HepG2 (cell line): ENCODE measurements around the gene C6orf136. TPM values are rescaled to one million over a fixed set of nuclear protein-coding genes. Genes with fewer than 3 reads are reported as not detected.

Source experiments
- ARID2 ChIP-seq: sonication (generic); formaldehyde crosslinking; IDR thresholded peaks from 2 replicates; pipeline ENCODE4 v1.8.1; 2022; ENCODE audit warnings: mild to moderate bottlenecking, missing genetic modification reagents, borderline replicate concordance
- ATF7-NPFF ChIP-seq: sonication (generic); formaldehyde crosslinking; IDR thresholded peaks from 2 replicates; pipeline ENCODE4 v1.8.1; 2023; ENCODE audit warnings: mild to moderate bottlenecking, low read depth, missing genetic modification reagents, moderate library complexity
- JUN ChIP-seq: sonication (generic); formaldehyde crosslinking; IDR thresholded peaks from 2 replicates; pipeline ENCODE4 v1.4.0; 2020; ENCODE audit warnings: mild to moderate bottlenecking, missing genetic modification reagents
- NR2F2 ChIP-seq: IDR thresholded peaks from 2 replicates; pipeline ENCODE4 v1.6.1; 2012; ENCODE audit warnings: low read depth, inconsistent platforms, borderline replicate concordance
- PAX8 ChIP-seq: sonication (generic); formaldehyde crosslinking; IDR thresholded peaks from 2 replicates; pipeline ENCODE4 v1.8.0; 2022; ENCODE audit warnings: mild to moderate bottlenecking, missing genetic modification reagents, borderline replicate concordance
- PHF5A ChIP-seq: IDR thresholded peaks from one replicate; pipeline ENCODE4 v1.6.1; 2018; ENCODE audit warnings: low read depth, missing genetic modification reagents; ENCODE audit not compliant: unreplicated experiment
- PRDM15 ChIP-seq: sonication (generic); formaldehyde crosslinking; IDR thresholded peaks from 2 replicates; pipeline ENCODE4 v1.4.0; 2020; ENCODE audit warnings: missing genetic modification reagents
- SNAI1 ChIP-seq: sonication (generic); formaldehyde crosslinking; IDR thresholded peaks from 2 replicates; pipeline ENCODE4 v1.5.0; 2020; ENCODE audit warnings: mild to moderate bottlenecking, missing genetic modification reagents, borderline replicate concordance
- THAP8 ChIP-seq: sonication (generic); formaldehyde crosslinking; IDR thresholded peaks from 2 replicates; pipeline ENCODE4 v1.5.1; 2020; ENCODE audit warnings: missing genetic modification reagents, mild to moderate bottlenecking, borderline replicate concordance
- ZBTB7A ChIP-seq: sonication (generic); formaldehyde crosslinking; IDR thresholded peaks from 2 replicates; pipeline ENCODE4 v1.8.0; 2022; ENCODE audit warnings: mild to moderate bottlenecking, missing genetic modification reagents
- ZNF138 ChIP-seq: sonication (generic); formaldehyde crosslinking; IDR thresholded peaks from 2 replicates; pipeline ENCODE4 v1.5.0; 2020; ENCODE audit warnings: mild to moderate bottlenecking, low read depth, missing genetic modification reagents
- ZNF484 ChIP-seq: sonication (generic); formaldehyde crosslinking; IDR thresholded peaks from 2 replicates; pipeline ENCODE4 v1.5.1; 2020; ENCODE audit warnings: mild to moderate bottlenecking, low read depth, missing genetic modification reagents, borderline replicate concordance
- ZNF619 ChIP-seq: sonication (generic); formaldehyde crosslinking; IDR thresholded peaks from 2 replicates; pipeline ENCODE4 v1.4.0; 2020; ENCODE audit warnings: mild to moderate bottlenecking, missing genetic modification reagents
- ZNF646 ChIP-seq: sonication (generic); formaldehyde crosslinking; IDR thresholded peaks from 2 replicates; pipeline ENCODE4 v1.9.0; 2021; ENCODE audit warnings: mild to moderate bottlenecking, missing genetic modification reagents
- polyA plus RNA-seq, 8 experiments: library from polyadenylated mRNA; depleted of rRNA in 3 of 8; stranded (reverse) in 7 of 8; unstranded in 1 of 8; fragments of >200 nt; fragmentation: Illumina TruSeq in 4 of 8; extraction: Trizol in 4 of 8; gene quantifications; 2 replicates each; pipeline versions ENCODE4 v1.2.1 to v1.2.3, GENCODE V29; 2011 to 2016; ENCODE audit warnings: low read depth in 4 of 8, missing spikeins in 1 of 8, mixed read lengths in 1 of 8; ENCODE audit not compliant: insufficient read depth in 1 of 8
- total RNA-seq, 5 experiments: library from RNA; depleted of rRNA; stranded (reverse); fragments of >200 nt; fragmentation: Illumina TruSeq; extraction: Trizol; gene quantifications; 2 replicates each; pipeline ENCODE4 v1.2.3, GENCODE V29; 2016; ENCODE audit warnings: low read depth in 1 of 5

The C6orf136 gene
- total and polyA plus RNA-seq, 2 of the 13 experiments (the other 11 are each of a cell fraction or from before 2014, with no cell fraction given): 12.0 to 26.2 TPM

- TF ChIP-seq ZNF646 (CRISPR knock-in tag) (no peak), THAP8 (CRISPR knock-in tag) (peak; percentile 89; the same call in 1 of the 2 replicates), ARID2 (CRISPR knock-in tag) (no peak; the same call in 1 of the 2 replicates), JUN (peak; percentile 32; the same call in 1 of the 2 replicates), ZNF138 (peak; percentile 67), ZNF484 (CRISPR knock-in tag) (peak; percentile 86; the same call in 1 of the 2 replicates), NR2F2 (peak; percentile 70; the same call in 1 of the 2 replicates), ZNF619 (CRISPR knock-in tag) (peak; percentile 98; the same call in 1 of the 2 replicates), PHF5A (CRISPR knock-in tag) (peak; percentile 4), PRDM15 (0 out of 2 replicates have a peak, but pooled peaks have one; percentile 58), ZBTB7A (CRISPR knock-in tag) (peak; percentile 100), ATF7-NPFF (CRISPR knock-in tag) (peak; percentile 95), SNAI1 (CRISPR knock-in tag) (peak; percentile 83; the same call in 1 of the 2 replicates), PAX8 (peak; percentile 50; the same call in 1 of the 2 replicates)
Observed at GRCh38 chr6:30647242-30648116, 546 bp downstream of the C6orf136 start (continued).
